ENCODE data around the gene ZBED3. TPM values are rescaled to one million over a fixed set of nuclear protein-coding genes. Genes with fewer than 3 reads are reported as not detected.

The ZBED3 gene
- total and polyA plus RNA-seq, 2 of the 8 experiments (the other 6 are each of a cell fraction or from before 2014, with no cell fraction given), result 7.9 to 9.4 TPM

DNA sequence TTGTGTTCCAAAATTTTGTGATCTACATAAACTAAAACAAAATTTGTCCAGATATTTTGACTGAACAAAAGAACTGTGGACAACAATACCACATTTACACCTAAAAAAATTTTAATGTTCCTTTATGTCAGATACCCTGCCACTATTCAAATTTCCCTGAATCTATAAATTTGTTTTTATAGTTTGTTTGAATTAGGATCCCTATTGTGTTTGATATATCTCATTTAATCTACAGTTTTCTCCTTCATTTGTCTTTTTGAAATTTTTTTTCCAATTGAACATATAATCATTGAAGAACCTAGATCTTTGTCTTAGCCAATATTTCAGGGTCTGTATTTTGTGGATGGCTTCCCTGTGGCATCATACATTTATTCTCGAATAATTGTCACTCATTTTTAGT is 51.1 kb downstream of the ZBED3 start:
- no peak overlapping the region for H3K14ac ChIP-seq (ENCODE audit: insufficient read length)
- no peak overlapping the region for H3K56ac ChIP-seq (replicated peaks; ENCODE audit: insufficient read length, low read depth, low read length)
- H3K4me2 ChIP-seq (ENCODE audit: insufficient read depth in 1 of 2, low read depth in 2 of 2, low read length in 2 of 2), result no peak overlapping the region
- no peak overlapping the region for H4K8ac ChIP-seq (ENCODE audit: extremely low read depth, insufficient read depth, low read length)
- no peaks in the 10 kb centered on the region for H3K9me3 ChIP-seq (ENCODE audit: insufficient read depth in 2 of 2, low read depth in 1 of 2, low read length in 1 of 2)
- H4K20me1 ChIP-seq (replicated peaks in 1 of 2; ENCODE audit: control insufficient read depth in 1 of 2, insufficient read depth in 2 of 2, low read length in 2 of 2), result peaks cover 2 to 4% of the 10 kb centered on the region in 2 experiments
- no peak overlapping the region for H2BK15ac ChIP-seq (ENCODE audit: low read length)
- H4K5ac ChIP-seq (ENCODE audit: insufficient read length, low read depth, low read length), result no peak overlapping the region
- ChIA-PET CTCF (ENCODE audit: partially characterized antibody) (interaction anchor here (2.1 kb wide), 1 partner anchor 42 kb away, joined by 6 read pairs; no protein-coding TSS in a partner anchor), POLR2A (ENCODE audit: partially characterized antibody) (no interaction called here)
- WGBS, 2 experiments (ENCODE audit: extremely low coverage in 1 of 2, insufficient coverage in 1 of 2, insufficient read length in 1 of 2, insufficient replicate concordance in 2 of 2, low coverage in 1 of 2, low lambda C conversion rate in 2 of 2, missing lambda C conversion rate in 1 of 2), result 75% methylated on average over 1 of the region's 1 CpG; no CpG with 5 or more reads in 1 of the 2 experiments
- H3K79me1 ChIP-seq (ENCODE audit: low read depth, low read length), result no peaks in the 10 kb centered on the region; the same call in 1 of the 2 replicates
- H3K23me2 ChIP-seq (ENCODE audit: low read depth, low read length), result no peaks in the 10 kb centered on the region
- H2AK5ac ChIP-seq (ENCODE audit: low read depth, low read length), result no peak overlapping the region
- no peak overlapping the region for H2BK20ac ChIP-seq (ENCODE audit: low read length)
- FAIRE-seq (no peak), DNase-seq (ENCODE audit: low read depth in 1 of 2, low spot score in 2 of 2) (no peak)
- peaks cover 0 to 45% (median 11%) of the 10 kb centered on the region in 4 experiments; a peak in 5 of 8 replicates for H3K36me3 ChIP-seq (ENCODE audit: control insufficient read depth in 2 of 4, insufficient read depth in 4 of 4, low read length in 3 of 4)
- H3K27me3 ChIP-seq (replicated peaks in 1 of 4; ENCODE audit: control insufficient read depth in 3 of 4, extremely low read depth in 1 of 4, insufficient read depth in 3 of 4, low read length in 3 of 4), result no peaks in the 10 kb centered on the region
- peaks cover 0 to 1% (median 0%) of the 10 kb centered on the region in 4 experiments; a peak in 1 of 7 replicates for H3K4me1 ChIP-seq (replicated peaks in 1 of 4; ENCODE audit: control insufficient read depth in 3 of 4, insufficient read depth in 4 of 4, low read length in 3 of 4)
- H3K23ac ChIP-seq (ENCODE audit: insufficient read length), result no peak overlapping the region
- H3K4me3 ChIP-seq (ENCODE audit: extremely low read depth in 1 of 4, insufficient read depth in 2 of 4, low read depth in 3 of 4, low read length in 4 of 4), result no peak overlapping the region
- no peak overlapping the region for H3K27ac ChIP-seq (ENCODE audit: low read depth, low read length)
- no peak overlapping the region for H4K91ac ChIP-seq (replicated peaks; ENCODE audit: insufficient read length, low read length)
- no peak overlapping the region for H3K18ac ChIP-seq (ENCODE audit: extremely low read depth, low read length)
- no peak overlapping the region for H3K9ac ChIP-seq (replicated peaks in 1 of 4; ENCODE audit: extremely low read depth in 1 of 4, low read depth in 3 of 4, low read length in 3 of 4)
- H2AFZ ChIP-seq (ENCODE audit: low read length), result no peak overlapping the region
- no peak overlapping the region for H2BK120ac ChIP-seq (replicated peaks; ENCODE audit: low read depth, low read length)
- H2BK5ac ChIP-seq (ENCODE audit: low read depth, low read length), result no peak overlapping the region
- H2BK12ac ChIP-seq (ENCODE audit: low read depth, low read length), result no peak overlapping the region
- no peaks in the 10 kb centered on the region for H3K79me2 ChIP-seq (ENCODE audit: control insufficient read depth in 1 of 2, insufficient read depth in 2 of 2, low read length in 2 of 2)
- no peak overlapping the region for H3K4ac ChIP-seq (replicated peaks; ENCODE audit: insufficient read length, low read depth, low read length)
- TF ChIP-seq SP1 (IDR thresholded peaks at IDR 0.05; ENCODE audit: low read depth, low read length), result no peak
- no peak for TF ChIP-seq JUND (IDR thresholded peaks at IDR 0.05; ENCODE audit: low read length)
- no peak for TF ChIP-seq EP300 (IDR thresholded peaks at IDR 0.05; ENCODE audit: borderline replicate concordance in 1 of 2, low read depth in 2 of 2, low read length in 2 of 2)
- TF ChIP-seq KDM5A (IDR thresholded peaks at IDR 0.05; ENCODE audit: low read length), result no peak
- no peak for TF ChIP-seq ZNF274 (IDR thresholded peaks at IDR 0.05; ENCODE audit: borderline replicate concordance, extremely low read depth, low read length)
- TF ChIP-seq, protein P1, sequence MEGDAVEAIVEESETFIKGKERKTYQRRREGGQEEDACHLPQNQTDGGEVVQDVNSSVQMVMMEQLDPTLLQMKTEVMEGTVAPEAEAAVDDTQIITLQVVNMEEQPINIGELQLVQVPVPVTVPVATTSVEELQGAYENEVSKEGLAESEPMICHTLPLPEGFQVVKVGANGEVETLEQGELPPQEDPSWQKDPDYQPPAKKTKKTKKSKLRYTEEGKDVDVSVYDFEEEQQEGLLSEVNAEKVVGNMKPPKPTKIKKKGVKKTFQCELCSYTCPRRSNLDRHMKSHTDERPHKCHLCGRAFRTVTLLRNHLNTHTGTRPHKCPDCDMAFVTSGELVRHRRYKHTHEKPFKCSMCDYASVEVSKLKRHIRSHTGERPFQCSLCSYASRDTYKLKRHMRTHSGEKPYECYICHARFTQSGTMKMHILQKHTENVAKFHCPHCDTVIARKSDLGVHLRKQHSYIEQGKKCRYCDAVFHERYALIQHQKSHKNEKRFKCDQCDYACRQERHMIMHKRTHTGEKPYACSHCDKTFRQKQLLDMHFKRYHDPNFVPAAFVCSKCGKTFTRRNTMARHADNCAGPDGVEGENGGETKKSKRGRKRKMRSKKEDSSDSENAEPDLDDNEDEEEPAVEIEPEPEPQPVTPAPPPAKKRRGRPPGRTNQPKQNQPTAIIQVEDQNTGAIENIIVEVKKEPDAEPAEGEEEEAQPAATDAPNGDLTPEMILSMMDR (IDR thresholded peaks at IDR 0.05; ENCODE audit: control extremely low read depth in 1 of 3, insufficient read depth in 1 of 3, low read depth in 1 of 3, low read length in 3 of 3), result no peak
- no peak for TF ChIP-seq NANOG (IDR thresholded peaks at IDR 0.05; ENCODE audit: insufficient read depth, low read depth, low read length, poor library complexity, severe bottlenecking)
- TF ChIP-seq BCL11A (IDR thresholded peaks at IDR 0.05; ENCODE audit: low read depth in 2 of 2, low read length in 2 of 2), result no peak
- TF ChIP-seq CHD1 (IDR thresholded peaks at IDR 0.05; ENCODE audit: low read depth, low read length), result no peak
- TF ChIP-seq PHF8 (conservative IDR thresholded peaks at IDR 0.05; ENCODE audit: low read depth, low read length), result no peak
- no peak for TF ChIP-seq BRCA1 (IDR thresholded peaks at IDR 0.05; ENCODE audit: low read depth, low read length)
- TF ChIP-seq KDM4A (IDR thresholded peaks at IDR 0.05; ENCODE audit: low read depth, low read length, severe bottlenecking), result no peak
